Dedifferentiated amniotic fluid mesenchymal stem cell (primary cell): ENCODE data around the gene AIFM2.
"Not testable (repeated sequence)": the region's sequence is repeated elsewhere in the genome, so short reads cannot be mapped to it uniquely, and the experiment has no call there.

Source experiments
- DNase-seq: peaks from one replicate; pipeline ENCODE4 v3.0.0-alpha.2; 2016; ENCODE audit errors: extremely low spot score

Gene AIFM2

DNA sequence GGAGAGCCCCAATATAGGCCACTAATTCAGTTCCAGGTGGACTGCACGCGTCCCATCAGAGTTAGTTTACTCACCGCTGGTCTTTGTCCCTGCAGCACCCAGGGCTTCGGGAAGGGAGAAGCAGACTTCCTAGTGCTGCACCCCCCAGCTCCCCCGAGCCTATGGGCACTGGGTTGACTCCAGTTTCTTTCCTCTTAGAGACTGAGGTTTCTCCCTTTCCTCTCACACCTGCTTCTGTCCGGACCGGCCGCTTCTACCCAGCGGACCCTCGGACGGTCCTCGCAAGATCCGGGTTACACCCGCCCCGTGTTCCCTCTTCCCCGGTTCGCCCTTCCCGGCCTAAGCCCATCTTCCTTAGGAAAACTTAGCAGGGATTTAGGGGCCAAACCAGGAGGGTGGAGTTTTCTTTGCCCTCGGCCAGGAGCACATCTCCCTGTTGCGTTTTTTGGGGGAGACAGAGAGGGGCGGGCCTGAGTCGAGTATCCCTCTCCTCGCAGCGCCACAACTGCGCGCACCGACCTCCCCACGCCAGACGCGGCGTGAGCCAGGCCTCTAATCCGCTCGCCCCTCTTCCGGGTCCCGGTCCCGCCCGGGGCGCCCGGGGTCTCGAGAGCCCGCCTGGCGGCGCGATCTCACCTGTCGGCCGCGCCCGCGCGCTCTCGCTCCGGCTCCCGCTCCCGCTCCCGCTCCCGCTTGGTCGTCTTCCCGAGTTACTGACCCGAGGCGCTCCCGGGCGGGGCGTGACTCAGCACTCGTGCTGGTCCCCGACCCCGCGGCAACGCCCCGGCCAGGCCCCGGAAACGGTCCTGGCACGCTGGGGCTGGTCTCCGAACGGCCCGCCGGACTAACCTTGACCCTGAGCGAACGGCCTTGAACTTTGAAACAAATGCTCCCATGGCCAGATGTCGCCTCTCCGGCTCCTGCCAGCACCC is at the start of gene AIFM2:
Gene AIFM2 (minus strand): TSS at position 728 of the 932 bp plus-strand sequence. CDS start 8,741 bp downstream, outside the sequence.
- DNase-seq = peak; percentile 26

- DNase-seq = not testable (repeated sequence)
Measured at GRCh38 chr10:70179209-70179608, 46.6 kb upstream of the AIFM2 start.

- DNase-seq = no peak
Measured at GRCh38 chr10:70178139-70178725, 45.6 kb upstream of the AIFM2 start.

DNA sequence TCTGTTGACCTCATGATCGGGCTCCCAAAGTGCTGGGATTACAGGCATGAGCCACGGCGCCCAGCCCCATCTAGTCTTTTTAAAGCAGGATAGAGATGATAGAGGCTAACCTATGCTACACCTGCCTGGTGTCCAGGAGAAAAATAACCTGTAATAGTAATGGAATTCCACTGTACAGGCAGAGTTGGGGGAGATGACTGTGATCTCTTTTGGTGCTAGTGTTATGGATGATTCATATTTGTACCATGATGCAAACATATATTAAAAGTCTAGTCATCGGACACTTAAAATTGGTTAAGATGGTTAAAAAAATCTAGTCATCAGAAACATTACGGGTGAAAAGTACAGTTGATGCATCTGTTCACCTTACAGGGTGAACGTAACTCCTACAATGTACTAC is 43.8 kb upstream of the AIFM2 start:
- DNase-seq = no peak

DNA sequence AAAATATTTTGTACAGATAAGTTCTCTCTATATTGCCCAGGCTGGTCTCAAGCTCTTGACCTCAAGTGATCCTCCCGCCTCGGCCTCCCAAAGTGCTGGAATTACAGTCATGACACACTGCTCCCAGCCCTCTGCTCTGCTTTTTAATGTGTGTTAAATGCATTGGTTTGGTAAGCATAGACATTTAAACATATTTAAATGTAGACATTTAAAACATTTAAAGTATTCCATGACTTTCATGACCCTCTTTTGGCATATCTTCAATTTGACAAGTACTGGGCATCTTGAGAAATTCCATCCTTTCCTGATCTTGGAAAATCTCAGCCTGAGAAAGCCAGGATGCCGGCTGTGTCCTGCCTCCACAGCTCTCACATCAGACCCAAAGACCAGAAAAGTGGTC is 42.9 kb upstream of the AIFM2 start:
- DNase-seq = no peak

DNA sequence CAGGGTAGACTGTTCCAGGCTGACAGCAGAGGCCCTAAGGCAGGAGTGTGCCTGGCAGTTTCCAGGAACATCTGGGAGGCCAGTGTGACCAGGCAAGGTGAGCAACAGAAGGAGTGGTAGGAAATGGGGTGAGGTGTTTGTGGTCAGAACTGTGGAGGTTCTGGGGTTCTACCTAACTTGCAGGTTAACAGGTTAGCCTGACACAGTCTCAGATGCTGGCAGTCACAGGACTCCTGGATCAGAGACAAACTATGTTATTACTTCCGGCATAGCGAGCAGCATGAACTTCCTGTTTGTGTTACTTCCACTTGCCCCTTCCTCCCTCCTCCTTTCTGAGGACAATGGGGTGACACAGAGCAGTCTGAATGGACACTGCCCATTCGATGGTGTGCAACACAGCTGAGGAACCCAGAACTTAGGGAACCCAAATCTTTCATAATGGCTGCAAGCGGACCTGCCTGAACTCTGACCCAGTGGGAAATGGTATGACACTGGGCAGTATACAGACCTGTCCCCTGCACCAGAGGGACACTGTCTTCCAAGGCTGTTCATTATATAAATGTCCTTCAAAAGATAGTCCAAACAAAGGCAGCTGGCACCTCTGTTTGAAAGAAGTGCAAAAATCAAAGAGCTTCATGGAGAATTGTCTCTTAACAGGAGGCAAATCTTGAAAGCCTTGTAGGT is 41.6 kb upstream of the AIFM2 start:
- no peak for DNase-seq

DNA sequence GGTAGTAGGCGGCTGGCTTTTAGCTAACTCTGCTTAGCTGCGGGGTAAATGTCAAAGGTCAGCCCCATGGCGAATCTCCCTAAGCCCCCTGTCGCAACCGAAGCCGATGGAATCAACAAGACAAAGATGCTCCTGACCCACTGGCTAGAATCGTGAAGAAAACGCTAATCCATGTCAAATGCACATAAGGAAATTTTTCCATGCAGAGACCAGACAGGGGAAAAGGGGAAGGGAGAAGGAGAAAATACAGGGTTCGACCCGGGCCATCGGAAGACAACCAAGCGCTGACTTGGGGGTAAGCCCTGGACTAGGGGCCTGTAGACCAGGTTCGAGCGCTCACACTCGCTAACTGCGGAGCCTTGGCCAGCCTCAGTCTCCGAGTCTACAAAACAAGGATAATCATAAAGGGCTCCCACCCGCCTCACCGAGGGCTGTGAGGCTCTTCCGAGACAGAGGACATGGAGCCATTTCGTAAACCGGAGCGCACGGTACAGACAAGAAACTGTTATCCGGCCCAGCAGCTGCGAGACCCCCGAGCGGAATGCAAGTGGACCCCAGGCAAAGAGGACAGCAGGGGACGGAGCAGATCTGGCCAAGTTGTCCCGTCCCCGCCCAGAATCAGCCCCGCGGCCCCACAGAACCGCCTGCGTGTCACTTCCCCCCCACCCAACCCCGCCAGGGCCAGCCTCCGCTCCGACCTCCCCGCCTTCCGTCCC is 37.2 kb upstream of the AIFM2 start:
- no peak for DNase-seq

DNA sequence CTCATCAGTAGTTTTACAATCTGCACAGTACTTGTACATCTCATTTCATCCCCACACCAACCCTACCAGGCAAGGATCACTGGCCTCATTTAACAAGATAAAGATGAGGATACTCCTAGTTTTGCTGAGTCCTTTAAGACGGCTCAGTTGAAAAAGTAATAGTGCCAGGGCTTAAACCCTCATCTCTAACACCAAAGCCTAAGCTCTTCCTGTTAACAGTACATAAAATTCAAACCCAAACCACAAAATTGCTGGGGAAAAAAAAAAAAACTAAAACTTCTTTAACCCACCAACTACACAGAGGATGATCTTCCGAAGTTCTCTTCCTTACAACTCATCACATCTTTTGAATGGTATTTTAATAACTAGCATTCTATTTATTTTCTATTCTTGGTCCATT is 36.4 kb upstream of the AIFM2 start:
- DNase-seq = no peak

- no peak for DNase-seq
Measured at GRCh38 chr10:70167246-70167645, 34.6 kb upstream of the AIFM2 start.

DNA sequence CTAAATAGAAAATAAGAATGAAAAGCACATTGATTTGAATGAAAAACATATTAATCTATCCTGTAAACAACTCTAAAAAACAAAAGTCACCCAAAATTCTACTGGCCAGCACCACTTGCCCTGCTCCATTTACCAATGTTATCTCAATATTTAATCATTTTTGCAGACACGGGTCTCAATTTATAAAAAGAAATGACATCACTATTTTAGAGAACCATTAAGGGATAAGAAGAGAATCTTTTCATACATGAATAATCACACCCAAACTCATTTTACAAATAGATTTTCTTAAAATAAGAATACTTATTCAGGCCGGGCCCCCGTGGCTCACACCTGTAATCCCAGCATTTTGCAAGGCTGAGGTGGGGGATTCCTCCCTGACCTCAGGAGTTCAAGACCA is 33.8 kb upstream of the AIFM2 start:
- DNase-seq = no peak

GRCh38 chr10:70164163-70164562 is 31.5 kb upstream of the AIFM2 start:
- DNase-seq = no peak

GRCh38 chr10:70163448-70163847 is 30.8 kb upstream of the AIFM2 start:
- DNase-seq = no peak

DNA sequence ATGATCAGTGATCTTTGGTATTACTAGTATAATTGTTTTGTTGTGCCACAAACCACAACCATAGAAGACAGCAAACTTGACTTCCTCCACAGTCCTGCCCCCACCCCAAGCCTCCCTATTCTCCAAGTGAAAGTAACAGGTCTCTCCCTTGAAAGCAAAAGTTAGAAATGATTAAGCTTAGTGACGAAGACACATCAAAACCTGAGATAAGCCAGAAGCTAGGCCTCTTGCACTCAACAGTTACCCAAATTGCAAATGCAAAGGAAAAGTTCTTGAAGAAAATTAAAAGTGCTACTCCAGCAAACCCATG is 30.2 kb upstream of the AIFM2 start:
- DNase-seq = no peak

DNA sequence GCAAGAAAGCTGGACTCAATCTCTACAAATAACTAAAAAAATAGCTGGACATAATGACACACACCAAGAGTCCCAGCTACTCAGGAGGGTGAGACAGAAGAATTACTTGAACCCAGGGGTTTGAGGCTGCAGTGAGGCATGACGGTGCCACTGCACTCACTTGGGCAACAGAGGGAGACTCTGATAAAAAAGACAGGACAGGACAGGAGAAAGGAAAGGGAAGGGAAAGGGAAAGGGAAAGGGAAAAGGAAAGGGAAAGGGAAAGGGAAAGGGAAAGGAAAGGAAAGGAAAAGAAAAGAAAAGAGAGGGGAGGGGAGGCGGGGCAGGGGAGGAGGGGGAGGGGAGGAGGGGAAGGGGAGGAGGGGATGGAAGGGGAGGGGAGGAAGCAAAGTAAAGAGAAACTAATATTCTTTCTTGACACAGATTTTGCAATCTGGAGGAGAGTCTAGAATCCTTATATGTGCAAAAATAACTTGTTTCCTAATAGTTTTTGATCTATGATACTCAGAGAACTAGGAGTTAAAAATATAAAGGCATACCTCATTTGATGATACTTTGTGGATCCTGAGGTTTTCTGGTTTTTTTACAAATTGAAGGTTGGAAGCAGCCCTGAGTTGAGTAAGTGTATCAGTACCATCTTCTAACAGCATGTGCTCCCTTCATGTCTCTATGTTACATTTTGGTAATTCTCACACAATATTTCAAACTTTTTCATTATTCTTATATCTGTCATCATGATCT is 29.7 kb upstream of the AIFM2 start:
- no peak for DNase-seq

- no peak for DNase-seq
Measured at GRCh38 chr10:70160798-70161197, 28.2 kb upstream of the AIFM2 start.

DNA sequence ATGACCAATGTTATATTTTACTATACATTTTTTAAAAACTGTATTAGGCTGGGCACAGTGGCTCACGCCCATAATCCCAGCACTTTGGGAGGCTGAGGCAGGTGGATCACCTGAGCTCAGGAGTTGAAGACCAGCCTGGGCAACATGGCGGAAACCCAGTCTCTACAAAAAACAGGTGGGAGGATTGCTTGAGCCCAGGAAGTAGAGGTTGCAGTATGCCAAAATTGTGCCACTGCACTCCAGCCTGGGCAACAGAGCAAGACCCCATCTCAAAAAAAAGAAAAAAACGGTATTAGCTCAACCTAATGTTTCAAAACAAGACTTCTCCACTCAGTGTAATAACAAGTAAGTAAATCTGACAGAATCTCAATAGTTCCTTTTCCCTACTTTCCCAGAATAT is 26.7 kb upstream of the AIFM2 start:
- DNase-seq = not testable (repeated sequence)

- no peak for DNase-seq
Measured at GRCh38 chr10:70158113-70158512, 25.5 kb upstream of the AIFM2 start.

GRCh38 chr10:70155255-70155838 is 22.7 kb upstream of the AIFM2 start:
- DNase-seq = no peak

DNA sequence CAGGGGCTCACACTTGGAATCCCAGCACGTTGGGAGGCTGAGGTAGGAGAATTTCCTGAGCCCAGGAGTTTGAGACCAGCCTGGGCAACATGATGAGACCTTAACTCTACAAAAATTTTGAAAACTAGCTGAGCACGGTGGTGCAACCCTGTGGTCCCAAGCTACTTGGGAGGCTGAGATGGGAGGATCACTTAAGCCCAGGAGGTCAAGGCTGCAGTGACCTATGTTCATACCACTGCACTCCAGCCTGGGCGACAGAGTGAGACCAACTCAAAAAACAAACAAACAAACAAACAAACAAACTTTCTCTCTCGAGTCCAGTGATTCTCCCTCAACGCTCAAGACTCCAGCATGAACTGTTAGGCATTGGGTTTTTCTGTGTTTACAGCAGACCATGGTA is 15.9 kb upstream of the AIFM2 start:
- DNase-seq = no peak

DNA sequence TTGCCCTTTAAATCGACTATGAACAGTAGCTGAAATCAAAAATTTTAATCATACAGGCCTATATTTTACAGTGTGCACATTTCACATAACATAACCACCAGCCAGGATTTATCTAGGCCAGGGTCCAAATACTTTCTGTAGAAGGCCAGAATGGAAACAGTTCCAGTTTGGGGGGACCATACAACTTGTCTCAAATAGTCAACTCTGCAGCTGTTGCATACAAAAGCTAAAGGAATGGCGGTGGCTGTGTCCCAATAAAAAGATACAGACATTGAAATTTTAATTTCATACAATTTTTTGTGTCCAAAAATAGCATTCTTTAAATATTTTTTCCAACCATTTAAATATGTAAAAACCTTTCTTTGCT is 14.6 kb upstream of the AIFM2 start:
- DNase-seq = no peak
